Neural cell (in vitro differentiated cells): ENCODE results near the gene CDKAL1. TPM values are rescaled to one million over a fixed set of nuclear protein-coding genes. Genes with fewer than 3 reads are reported as not detected.

ENCODE experiments used
- H2AFZ ChIP-seq: fragments of 200-600, 300-800 bp; sonication (generic), shearing (Covaris generic); 2 replicates; pipeline ENCODE4 v1.6.0; 2014; ENCODE audit warnings: low read depth, mild to moderate bottlenecking, antibody characterized with exemption, low read length, moderate library complexity
- H3F3A ChIP-seq: fragments of 200-600 bp; shearing (Covaris generic); 2 replicates; pipeline ENCODE4 v1.6.1; 2016; ENCODE audit warnings: mild to moderate bottlenecking, moderate library complexity, mixed read lengths, antibody characterized with exemption, low read length; ENCODE audit not compliant: insufficient read depth, poor library complexity, severe bottlenecking
- H3K27ac ChIP-seq: fragments of 200-600, 300-800 bp; sonication (generic), shearing (Covaris generic); 2 replicates; pipeline ENCODE4 v1.5.1; 2014; ENCODE audit warnings: mild to moderate bottlenecking, low read length, moderate library complexity
- H3K27me3 ChIP-seq: fragments of 300-800, 200-600 bp; sonication (generic), shearing (Covaris generic); 2 replicates; pipeline ENCODE4 v1.6.0; 2014; ENCODE audit warnings: mild to moderate bottlenecking, low read depth, low read length, moderate library complexity; ENCODE audit not compliant: insufficient read depth
- H3K36me3 ChIP-seq: fragments of 300-800, 200-600 bp; sonication (generic), shearing (Covaris generic); 2 replicates; pipeline ENCODE4 v1.5.1; 2014; ENCODE audit warnings: mild to moderate bottlenecking, antibody characterized with exemption, low read length, moderate library complexity; ENCODE audit not compliant: insufficient read depth
- H3K4me2 ChIP-seq: fragments of 300-800, 200-600 bp; sonication (generic), shearing (Covaris generic); 2 replicates; pipeline ENCODE4 v1.6.0; 2014; ENCODE audit warnings: mild to moderate bottlenecking, low read length
- H3K4me3 ChIP-seq: fragments of 300-800, 200-600 bp; sonication (generic), shearing (Covaris generic); 2 replicates; pipeline ENCODE4 v1.5.1; 2014; ENCODE audit warnings: mild to moderate bottlenecking, low read length, moderate library complexity
- H3K79me2 ChIP-seq: fragments of 200-600 bp; shearing (Covaris generic); replicated peaks from 2 replicates; pipeline ENCODE4 v1.6.0; 2014; ENCODE audit warnings: mild to moderate bottlenecking, low read length, moderate library complexity; ENCODE audit not compliant: insufficient read depth
- H3K9ac ChIP-seq: fragments of 300-800, 200-600 bp; sonication (generic), shearing (Covaris generic); 2 replicates; pipeline ENCODE4 v1.6.1; 2016; ENCODE audit warnings: mild to moderate bottlenecking, low read length, mixed read lengths
- H3K9me2 ChIP-seq: fragments of 200-600 bp; shearing (Covaris generic); 2 replicates; pipeline ENCODE4 v1.6.1; 2016; ENCODE audit warnings: mild to moderate bottlenecking, low read length, mixed read lengths; ENCODE audit not compliant: insufficient read depth
- H3K9me3 ChIP-seq: fragments of 200-600, 300-800 bp; sonication (generic), shearing (Covaris generic); 2 replicates; pipeline ENCODE4 v1.6.1; 2016; ENCODE audit warnings: mild to moderate bottlenecking, mixed run types, low read length, moderate library complexity, mixed read lengths
- H4K20me1 ChIP-seq: fragments of 200-600 bp; shearing (Covaris generic); 2 replicates; pipeline ENCODE4 v1.6.1; 2016; ENCODE audit warnings: mild to moderate bottlenecking, mixed run types; ENCODE audit not compliant: insufficient read depth
- CTCF ChIP-seq: fragments of 450-650 bp; IDR thresholded peaks from 2 replicates; pipeline ENCODE4 v1.5.1; 2014; ENCODE audit warnings: antibody characterized with exemption, mild to moderate bottlenecking, moderate library complexity; ENCODE audit not compliant: poor library complexity, severe bottlenecking
- EP300 ChIP-seq: fragments of 450-650 bp; conservative IDR thresholded peaks from 2 replicates; pipeline ENCODE4 v1.6.1; 2014; ENCODE audit warnings: antibody characterized with exemption, mild to moderate bottlenecking, moderate library complexity; ENCODE audit not compliant: poor library complexity, severe bottlenecking
- EZH2 ChIP-seq: fragments of 200-600, 300-800 bp; shearing (Covaris generic), sonication (generic); IDR thresholded peaks from 2 replicates; pipeline ENCODE4 v1.6.1; 2014; ENCODE audit warnings: antibody characterized with exemption, low read length, borderline replicate concordance, mild to moderate bottlenecking; ENCODE audit not compliant: insufficient read depth, poor library complexity, severe bottlenecking
- MXI1 ChIP-seq: fragments of 450-650 bp; conservative IDR thresholded peaks from 2 replicates; pipeline ENCODE4 v1.6.1; 2014; ENCODE audit warnings: antibody characterized with exemption, mild to moderate bottlenecking; ENCODE audit not compliant: poor library complexity, severe bottlenecking
- POLR2AphosphoS5 ChIP-seq: IDR thresholded peaks from 2 replicates; pipeline ENCODE4 v1.6.1; 2012
- RAD21 ChIP-seq: fragments of 450-650 bp; conservative IDR thresholded peaks from 2 replicates; pipeline ENCODE4 v1.6.1; 2014; ENCODE audit warnings: antibody characterized with exemption, mild to moderate bottlenecking, moderate library complexity
- REST ChIP-seq: IDR thresholded peaks from 2 replicates; pipeline ENCODE4 v1.6.1; 2012; ENCODE audit warnings: borderline replicate concordance
- SMC3 ChIP-seq: fragments of 450-650 bp; conservative IDR thresholded peaks from 2 replicates; pipeline ENCODE4 v1.6.1; 2014; ENCODE audit warnings: antibody characterized with exemption, mild to moderate bottlenecking, moderate library complexity; ENCODE audit not compliant: poor library complexity
- TAF1 ChIP-seq: IDR thresholded peaks from 2 replicates; pipeline ENCODE4 v1.6.1; 2012; ENCODE audit warnings: low read depth
- polyA plus RNA-seq: library from polyadenylated mRNA; depleted of rRNA; stranded (reverse); fragments of >200 nt; gene quantifications from 2 replicates; pipeline ENCODE4 v1.2.3, GENCODE V29; 2014

CDKAL1 gene
- polyA plus RNA-seq, 1 donor from 2014 or later = 10.7 TPM

GRCh38 chr6:20655317-20655716, 121.1 kb downstream of the CDKAL1 start:
- H3K4me3 ChIP-seq = no peak overlapping the region
- no peaks in the 10 kb centered on the region for H3K27me3 ChIP-seq
- no peaks in the 10 kb centered on the region for H3K79me2 ChIP-seq
- no peak overlapping the region for H3K9ac ChIP-seq
- no peak overlapping the region for H3K27ac ChIP-seq
- no peaks in the 10 kb centered on the region for H3F3A ChIP-seq
- H2AFZ ChIP-seq = no peak overlapping the region
- no peaks in the 10 kb centered on the region for H3K36me3 ChIP-seq
- H3K4me2 ChIP-seq = no peak overlapping the region
- no peaks in the 10 kb centered on the region for H3K9me2 ChIP-seq
- H3K9me3 ChIP-seq = no peaks in the 10 kb centered on the region
- H4K20me1 ChIP-seq = no peaks in the 10 kb centered on the region
- TF ChIP-seq SMC3 (no peak), CTCF (no peak), MXI1 (no peak), REST (no peak), RAD21 (no peak), TAF1 (no peak), EZH2 (no peak), EP300 (no peak), POLR2AphosphoS5 (no peak)

GRCh38 chr6:20657274-20657800, 123.1 kb downstream of the CDKAL1 start:
- Histone ChIP-seq H3K9me3 (no peaks in the 10 kb centered on the region), H3K36me3 (no peaks in the 10 kb centered on the region), H3F3A (no peaks in the 10 kb centered on the region), H4K20me1 (no peaks in the 10 kb centered on the region), H3K27me3 (no peaks in the 10 kb centered on the region), H3K9ac (no peak overlapping the region), H3K79me2 (no peaks in the 10 kb centered on the region), H3K9me2 (no peaks in the 10 kb centered on the region), H2AFZ (no peak overlapping the region), H3K27ac (no peak overlapping the region), H3K4me3 (no peak overlapping the region), H3K4me2 (no peak overlapping the region)
- TF ChIP-seq CTCF (no peak), EP300 (no peak), REST (no peak), MXI1 (no peak), SMC3 (no peak), POLR2AphosphoS5 (no peak), TAF1 (no peak), RAD21 (no peak), EZH2 (no peak)
